Spinal cord (tissue), 10 donors: ENCODE results near the gene RRAS2. TPM values are rescaled to one million over a fixed set of nuclear protein-coding genes. Genes with fewer than 3 reads are reported as not detected.

Experiments used
- DNase-seq, 6 donors: peaks; one replicate each; pipeline versions ENCODE4 v3.0.0 to v3.0.0-alpha.2; 2013 to 2015; ENCODE audit warnings: low spot score in 6 of 6, low read depth in 4 of 6
- H3K27ac ChIP-seq: one replicate; pipeline ENCODE4 v1.5.1; 2013; ENCODE audit warnings: low read depth, low read length, control low read depth
- H3K27me3 ChIP-seq: one replicate; pipeline ENCODE4 v1.6.1; 2013; ENCODE audit warnings: low read length; ENCODE audit not compliant: control insufficient read depth, insufficient read depth
- H3K36me3 ChIP-seq: one replicate; pipeline ENCODE4 v1.6.1; 2013; ENCODE audit warnings: low read length; ENCODE audit not compliant: control insufficient read depth, insufficient read depth
- H3K4me1 ChIP-seq: one replicate; pipeline ENCODE4 v1.6.1; 2013; ENCODE audit warnings: low read length; ENCODE audit not compliant: control insufficient read depth, insufficient read depth
- H3K4me3 ChIP-seq: one replicate; pipeline ENCODE4 v1.5.1; 2013; ENCODE audit warnings: low read depth, low read length, control low read depth
- H3K9me3 ChIP-seq: one replicate; pipeline ENCODE4 v1.6.1; 2013; ENCODE audit warnings: low read length; ENCODE audit not compliant: control insufficient read depth, insufficient read depth
- WGBS: methylation state at CpG from one replicate; pipeline ENCODE4 v1.1.5; 2013; ENCODE audit warnings: missing lambda C conversion rate; ENCODE audit not compliant: insufficient coverage; 5-methylcytosine and 5-hydroxymethylcytosine counted together
- polyA plus RNA-seq, 2 donors: library from polyadenylated mRNA; unstranded; fragments of 120-200 nt; gene quantifications; one replicate each; pipeline ENCODE4 v1.2.1, GENCODE V29; 2013; ENCODE audit not compliant: insufficient read length in 2 of 2
- total RNA-seq, 2 donors: library from RNA; depleted of rRNA in 1 of 2; stranded (reverse); fragments of 120-200 nt in 1 of 2; fragments of >200 nt in 1 of 2; gene quantifications; one replicate each; pipeline versions ENCODE4 v1.2.3 to v1.2.4, GENCODE V29; 2013 to 2014
- donor health status: healthy.

RRAS2 gene
- total and polyA plus RNA-seq, 4 donors = 44.0 to 56.2 (median 53.3) TPM

DNA sequence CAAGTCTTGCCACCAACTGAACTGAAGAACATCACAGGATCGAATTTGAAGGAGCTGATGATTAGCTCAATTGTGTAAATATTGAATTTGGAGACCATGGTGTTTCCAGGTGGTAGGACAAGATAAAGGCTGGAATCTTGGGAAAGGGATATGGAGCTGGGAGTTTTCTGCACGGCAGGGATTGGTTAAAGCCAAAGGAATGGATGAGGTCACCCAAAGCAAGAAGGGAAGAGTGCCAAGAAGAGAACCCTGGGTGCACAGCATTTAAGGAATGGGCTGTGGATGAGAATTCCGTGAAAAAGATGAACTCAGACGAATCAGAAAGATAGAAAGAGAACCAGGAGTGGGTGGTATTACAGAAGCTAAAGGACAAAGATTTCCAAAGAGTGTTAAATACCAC lies 29.4 kb upstream of the RRAS2 start:
- Histone ChIP-seq H3K27me3 (no peaks in the 10 kb centered on the region), H3K27ac (no peak overlapping the region), H3K4me3 (no peak overlapping the region), H3K9me3 (no peaks in the 10 kb centered on the region), H3K4me1 (peaks cover 8% of the 10 kb centered on the region), H3K36me3 (no peaks in the 10 kb centered on the region)
- WGBS = 88% methylated on average over 4 of the region's 4 CpGs
- no peak for DNase-seq

GRCh38 chr11:14386895-14387480 lies 28.0 kb upstream of the RRAS2 start:
- peak overlapping the region; percentile 61 for H3K27ac ChIP-seq
- H3K4me3 ChIP-seq = no peak overlapping the region

DNA sequence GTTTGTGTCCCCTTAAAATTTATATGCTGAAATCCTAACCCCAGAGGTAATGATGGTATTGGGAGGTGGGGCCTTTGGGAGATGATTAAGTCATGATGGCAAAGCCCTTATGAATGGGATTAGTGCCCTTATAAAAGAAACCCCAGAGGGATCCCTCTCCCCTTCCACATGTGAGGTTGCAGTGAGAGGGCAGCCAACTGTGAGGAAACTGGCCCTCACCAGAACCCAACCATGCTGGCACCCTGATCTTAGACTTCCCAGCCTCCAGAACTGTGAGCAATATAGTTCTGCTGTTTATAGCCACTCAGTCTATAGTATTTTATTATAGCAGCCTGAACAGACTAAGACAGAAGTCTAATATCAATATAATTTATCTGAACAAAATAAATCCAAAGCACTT lies 27.1 kb upstream of the RRAS2 start:
- no peak for DNase-seq
- Histone ChIP-seq H3K27ac (no peak overlapping the region), H3K4me3 (no peak overlapping the region), H3K36me3 (no peaks in the 10 kb centered on the region), H3K9me3 (no peaks in the 10 kb centered on the region), H3K27me3 (peaks cover 6% of the 10 kb centered on the region), H3K4me1 (peaks cover 8% of the 10 kb centered on the region)

More at GRCh38 chr11:14386895-14387480, 28.0 kb upstream of the RRAS2 start:
- Histone ChIP-seq H3K27me3 (peaks cover 4% of the 10 kb centered on the region), H3K4me1 (peaks cover 8% of the 10 kb centered on the region), H3K36me3 (no peaks in the 10 kb centered on the region), H3K9me3 (no peaks in the 10 kb centered on the region)
- WGBS = 0% methylated on average over 3 of the region's 4 CpGs
- DNase-seq = peak; percentile 76 to 98 (median 82)

DNA sequence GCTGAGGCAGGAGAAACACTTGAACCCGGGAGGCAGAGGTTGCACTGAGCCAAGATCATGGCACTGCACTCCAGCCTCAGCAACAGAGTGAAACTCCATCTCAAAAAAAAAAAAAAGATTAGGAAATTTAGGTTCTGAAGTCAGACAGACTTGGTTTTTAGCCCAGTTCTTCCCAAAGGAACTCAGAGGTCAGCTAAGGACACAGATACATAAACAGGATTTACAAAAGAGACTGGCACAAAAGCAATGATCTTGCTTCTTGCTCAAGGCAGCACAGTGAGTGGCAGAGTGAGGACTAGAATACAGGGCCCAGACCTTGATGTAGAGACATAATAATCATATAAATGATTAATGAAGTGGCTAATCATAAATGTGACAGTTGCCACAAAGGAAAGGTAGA lies 25.4 kb upstream of the RRAS2 start:
- no peaks in the 10 kb centered on the region for H3K9me3 ChIP-seq
- WGBS = 83% methylated on average over 1 of the region's 1 CpG
- H3K27ac ChIP-seq = no peak overlapping the region
- H3K4me3 ChIP-seq = no peak overlapping the region
- no peaks in the 10 kb centered on the region for H3K36me3 ChIP-seq
- H3K27me3 ChIP-seq = peaks cover 13% of the 10 kb centered on the region
- H3K4me1 ChIP-seq = peaks cover 12% of the 10 kb centered on the region
- no peak for DNase-seq

GRCh38 chr11:14381968-14382367 lies 23.0 kb upstream of the RRAS2 start:
- H3K27ac ChIP-seq = no peak overlapping the region
- H3K4me3 ChIP-seq = no peak overlapping the region
- DNase-seq = no peak
- H3K27me3 ChIP-seq = peaks cover 14% of the 10 kb centered on the region
- WGBS = no CpG with 5 or more reads among the region's 4 CpGs
- H3K36me3 ChIP-seq = no peaks in the 10 kb centered on the region
- peaks cover 11% of the 10 kb centered on the region for H3K4me1 ChIP-seq
- H3K9me3 ChIP-seq = no peaks in the 10 kb centered on the region

DNA sequence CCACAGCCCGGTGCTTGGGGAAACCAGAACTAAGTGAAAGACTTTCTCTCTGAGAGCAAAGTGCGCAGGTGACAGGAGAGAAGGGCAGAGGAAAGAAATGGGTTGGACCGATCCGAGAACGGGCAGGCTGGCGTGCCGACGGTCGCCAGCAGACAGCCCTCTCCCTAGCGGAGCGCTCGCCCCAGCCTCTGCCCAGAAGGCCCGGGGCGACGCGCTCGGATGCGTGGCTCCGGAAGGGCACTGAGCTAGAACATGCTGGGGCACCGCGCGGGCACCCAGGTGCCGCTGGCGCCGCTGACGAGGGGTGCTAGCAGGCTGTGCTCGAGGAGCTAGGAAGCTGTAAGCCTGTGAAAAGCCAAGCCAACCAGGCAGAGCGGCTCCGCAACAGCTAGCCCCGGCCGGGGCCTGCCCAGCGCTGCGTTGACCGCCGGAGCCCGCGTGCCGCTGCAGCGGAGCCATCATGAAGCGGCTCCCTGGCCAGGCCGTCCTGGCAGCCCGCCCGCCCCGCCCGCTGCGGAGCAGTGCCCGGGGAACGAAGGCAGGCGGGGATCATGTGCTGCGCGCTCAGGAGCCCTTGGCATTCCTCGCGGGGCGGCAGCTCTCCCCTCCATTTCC lies 22.1 kb upstream of the RRAS2 start:
- Histone ChIP-seq H3K27ac (no peak overlapping the region), H3K9me3 (no peaks in the 10 kb centered on the region), H3K27me3 (peaks cover 14% of the 10 kb centered on the region), H3K36me3 (no peaks in the 10 kb centered on the region), H3K4me3 (peak overlapping the region; percentile 44), H3K4me1 (peaks cover 4% of the 10 kb centered on the region)
- peak in 2 of 6 donors; percentile 78 to 82 for DNase-seq
- under 1% methylated on average over 53 of the region's 54 CpGs for WGBS

DNA sequence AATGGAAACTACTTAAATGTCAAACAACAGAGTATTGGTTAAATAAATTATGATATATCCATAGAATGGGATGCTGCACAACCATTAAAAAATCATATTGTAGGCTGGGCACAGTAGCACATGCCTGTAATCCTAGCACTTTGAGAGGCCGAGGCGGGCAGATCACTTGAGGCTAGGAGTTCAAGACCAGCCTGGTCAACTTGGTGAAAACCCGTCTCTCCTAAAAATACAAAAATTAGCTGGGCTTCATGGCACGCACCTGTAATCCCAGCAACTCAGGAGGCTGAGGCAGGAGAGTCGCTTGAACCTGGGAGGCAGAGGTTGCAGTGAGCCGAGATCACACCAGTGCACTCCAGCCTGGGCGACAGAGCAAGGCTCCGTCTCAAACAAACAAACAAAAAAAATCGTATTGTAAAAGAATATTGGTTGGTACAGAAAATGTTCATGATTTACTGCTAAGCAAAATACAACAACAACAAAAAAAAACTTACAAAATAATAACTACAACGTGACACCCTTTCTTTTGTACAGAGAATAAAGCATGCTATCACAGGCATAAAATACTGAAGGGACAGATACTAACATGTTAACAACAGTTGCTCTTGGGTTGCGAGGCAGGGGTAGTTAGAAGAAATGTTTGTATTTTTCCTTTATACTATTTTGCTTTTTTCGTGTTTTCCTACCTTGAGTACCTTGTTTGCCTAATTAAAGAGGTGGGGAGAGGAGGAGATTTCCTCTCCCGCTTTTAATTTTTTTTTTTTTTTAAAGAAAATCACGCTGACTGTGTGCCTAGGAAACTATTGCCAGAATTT lies 21.3 kb upstream of the RRAS2 start:
- no peaks in the 10 kb centered on the region for H3K9me3 ChIP-seq
- 95% methylated on average over 5 of the region's 14 CpGs for WGBS
- H3K4me1 ChIP-seq = peaks cover 4% of the 10 kb centered on the region
- no peak for DNase-seq
- peaks cover 14% of the 10 kb centered on the region for H3K27me3 ChIP-seq
- H3K27ac ChIP-seq = no peak overlapping the region
- no peaks in the 10 kb centered on the region for H3K36me3 ChIP-seq
- H3K4me3 ChIP-seq = peak overlapping the region; percentile 44

- no peaks in the 10 kb centered on the region for H3K9me3 ChIP-seq
- H3K27me3 ChIP-seq = peaks cover 14% of the 10 kb centered on the region
- no peak overlapping the region for H3K27ac ChIP-seq
- no peak for DNase-seq
- no peaks in the 10 kb centered on the region for H3K36me3 ChIP-seq
- peaks cover 4% of the 10 kb centered on the region for H3K4me1 ChIP-seq
- H3K4me3 ChIP-seq = no peak overlapping the region
Measured at GRCh38 chr11:14378171-14378570, 19.2 kb upstream of the RRAS2 start.

GRCh38 chr11:14376920-14377319 lies 17.9 kb upstream of the RRAS2 start:
- WGBS = no CpG with 5 or more reads among the region's 2 CpGs
- Histone ChIP-seq H3K4me3 (no peak overlapping the region), H3K4me1 (peaks cover 4% of the 10 kb centered on the region), H3K27me3 (peaks cover 9% of the 10 kb centered on the region), H3K36me3 (no peaks in the 10 kb centered on the region), H3K9me3 (no peaks in the 10 kb centered on the region), H3K27ac (no peak overlapping the region)
- DNase-seq = no peak
